Stimulated activated CD4-positive, alpha-beta T cell treated with anti-CD3 and anti-CD28 coated beads, Interleukin-15, amount 100 ng/mL, for 48 hours (primary cell): ENCODE data around the gene CDK14.

Source experiments
- DNase-seq, 2 donors: peaks; one replicate each; pipeline ENCODE4 v3.0.0-alpha.2; 2020; ENCODE audit warnings: low read depth in 2 of 2

CDK14 gene

DNA sequence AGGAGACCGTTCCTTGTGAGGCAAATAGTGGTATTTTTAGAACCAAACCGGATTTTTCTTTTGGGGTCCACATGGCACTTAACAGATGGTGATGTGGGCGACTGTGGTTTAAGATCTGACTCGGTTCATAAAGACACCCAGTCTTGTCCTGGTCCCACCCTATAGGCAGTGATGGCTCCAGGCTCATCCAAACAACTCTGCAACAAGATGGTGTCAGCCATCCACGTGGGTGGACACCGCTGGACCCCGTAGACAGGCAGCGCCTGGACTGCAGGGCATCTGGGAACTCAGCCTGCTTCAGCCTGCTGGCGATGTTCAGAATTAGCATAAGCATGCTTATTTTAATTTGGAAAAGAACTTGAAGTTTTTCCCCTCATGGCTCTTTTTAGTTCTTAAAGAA lies 409.7 kb downstream of the CDK14 start:
- no peak for DNase-seq

DNA sequence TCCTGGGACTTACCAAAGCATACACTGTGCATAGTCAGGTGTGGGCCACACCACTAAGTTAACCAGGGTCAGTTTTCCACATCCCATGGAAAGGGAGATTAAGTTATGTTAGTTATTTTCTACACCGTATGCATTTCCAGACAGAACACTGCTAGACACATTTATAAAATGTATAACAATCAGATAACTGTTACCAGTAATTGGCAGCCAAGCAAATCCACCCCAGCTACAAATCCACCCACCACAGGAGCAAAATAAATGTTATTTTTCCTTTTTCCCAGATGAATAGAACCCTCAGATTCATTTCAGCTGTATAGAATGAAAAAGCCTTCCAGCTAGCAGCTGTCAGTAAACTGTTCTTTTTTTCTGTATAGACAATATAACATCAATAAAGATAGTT lies 411.2 kb downstream of the CDK14 start:
- no peak for DNase-seq

DNA sequence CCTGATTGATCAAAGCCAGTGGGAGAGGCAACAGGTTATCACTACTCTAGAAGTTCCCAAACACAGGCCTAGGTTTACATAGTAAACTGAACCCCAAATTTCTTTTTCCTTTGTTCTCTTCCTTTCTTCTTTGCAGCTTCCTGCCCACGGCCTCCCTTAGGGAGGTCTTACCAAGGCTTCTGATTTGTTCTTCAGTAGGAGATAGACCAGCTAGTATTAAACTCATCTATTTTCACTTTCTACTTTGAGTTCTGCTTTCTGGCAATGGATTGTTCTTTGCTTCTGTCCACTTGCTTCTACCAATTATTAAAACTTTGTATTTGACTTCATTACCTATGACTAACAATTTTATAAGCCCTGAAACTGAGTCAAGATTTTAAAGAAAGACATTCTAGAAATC lies 417.0 kb downstream of the CDK14 start:
- DNase-seq, result no peak

DNA sequence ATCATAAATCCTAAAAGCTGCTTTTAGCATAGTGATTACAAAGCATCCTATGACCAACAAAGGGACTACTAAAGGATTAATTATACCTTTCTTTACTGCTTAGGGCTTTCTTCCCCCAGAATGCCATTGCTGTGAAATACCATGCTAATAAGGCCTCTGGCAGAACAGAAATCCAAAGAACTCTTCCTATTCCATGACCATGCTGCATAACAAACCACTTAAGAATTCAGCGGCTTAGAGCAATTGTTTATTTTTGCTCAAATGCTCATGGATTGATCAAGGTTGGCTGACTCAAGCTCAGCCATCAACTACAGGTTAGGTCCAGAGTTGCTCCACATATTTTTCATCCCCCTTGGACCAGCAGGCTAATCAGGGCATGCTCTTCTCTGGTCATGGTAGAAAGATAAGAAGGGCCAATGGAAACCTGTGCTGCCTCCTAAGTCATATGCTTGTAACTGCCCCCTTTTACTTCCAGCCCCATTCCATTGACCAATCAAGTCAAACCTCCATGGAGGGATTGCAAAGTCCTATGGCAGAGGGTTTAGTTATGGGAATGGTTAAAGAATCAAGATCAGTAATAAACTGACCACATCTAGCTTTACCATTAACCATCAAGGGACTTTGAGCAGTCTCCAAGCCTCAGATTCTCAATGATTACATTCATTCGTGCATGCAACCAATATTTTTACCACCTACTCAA lies 423.7 kb downstream of the CDK14 start:
- DNase-seq, result no peak

DNA sequence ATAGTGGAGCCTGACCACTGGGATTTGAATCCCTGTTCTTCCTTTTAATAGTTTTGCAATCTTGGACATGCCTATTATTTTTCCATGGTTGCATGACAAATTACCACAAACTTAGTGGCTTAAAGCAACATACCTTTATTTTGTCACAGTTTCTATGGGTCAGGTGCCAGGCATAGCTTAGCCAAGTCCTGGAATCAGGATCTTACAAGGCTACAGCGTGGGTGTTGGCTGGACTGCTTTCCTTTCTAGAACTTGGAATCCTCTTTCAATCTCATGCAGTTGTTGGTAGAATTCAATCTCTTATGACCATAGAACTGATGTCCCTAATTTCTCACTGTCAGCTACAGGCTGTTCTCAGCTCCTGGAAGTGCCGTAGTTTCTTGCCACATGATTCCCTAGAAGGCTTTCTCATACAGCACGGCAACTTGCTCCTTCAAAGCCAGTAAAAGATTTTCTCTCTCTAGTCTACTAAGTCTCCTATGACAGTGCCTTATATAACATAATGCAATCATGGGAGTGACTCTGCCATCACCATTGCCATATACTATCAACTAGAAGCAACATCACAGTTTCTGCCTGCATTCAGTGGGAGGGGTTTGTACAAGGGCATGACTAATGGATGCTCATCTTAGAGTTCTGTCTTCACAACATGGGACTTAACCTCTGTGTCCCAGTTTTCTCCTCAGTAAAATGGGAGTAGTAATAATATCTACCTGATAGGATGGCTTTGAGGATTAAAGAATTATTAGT lies 424.7 kb downstream of the CDK14 start:
- no peak for DNase-seq

DNA sequence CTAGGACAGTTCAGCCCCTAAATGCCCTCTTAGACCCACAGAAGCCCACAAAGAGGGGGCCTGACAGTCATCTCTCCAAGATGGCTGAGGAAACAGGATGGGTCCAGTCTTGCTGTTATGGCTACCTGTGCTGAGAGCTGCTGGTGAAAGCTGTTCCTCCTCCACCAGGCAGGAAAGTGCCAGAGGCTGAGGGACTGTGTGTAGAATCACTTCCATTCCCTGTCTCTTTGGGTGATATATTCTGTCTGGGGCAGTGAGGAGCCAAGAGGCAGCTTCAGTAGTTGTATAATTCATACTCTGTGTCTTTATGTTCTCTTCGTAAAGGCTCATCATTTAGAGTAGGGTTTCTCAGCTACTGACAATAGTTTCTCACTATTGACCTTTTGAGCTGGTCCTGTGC lies 425.8 kb downstream of the CDK14 start:
- no peak for DNase-seq

DNA sequence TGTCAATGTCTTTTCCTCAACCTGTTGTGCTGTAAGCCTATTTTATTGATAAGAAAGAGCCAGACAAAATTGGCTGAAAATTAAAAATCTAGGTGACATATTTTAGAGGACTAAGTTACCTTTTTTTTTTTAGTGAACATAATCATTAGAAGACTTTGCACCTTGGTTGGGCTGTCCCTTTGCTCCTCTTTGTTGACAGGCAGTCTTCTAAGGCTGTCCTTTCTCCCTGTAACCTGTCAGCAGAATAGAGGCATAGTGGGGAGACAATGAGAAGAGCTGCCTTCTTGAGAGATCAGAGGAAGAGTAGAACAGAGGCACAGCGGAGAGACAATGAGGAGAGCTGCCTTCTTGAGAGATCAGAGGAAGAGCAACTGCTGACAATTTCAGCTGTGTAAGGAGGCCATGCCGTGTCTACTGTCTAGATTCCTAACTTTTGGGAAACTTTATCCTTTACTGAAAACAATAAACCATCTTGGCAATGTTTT lies 429.8 kb downstream of the CDK14 start:
- DNase-seq, result no peak

DNA sequence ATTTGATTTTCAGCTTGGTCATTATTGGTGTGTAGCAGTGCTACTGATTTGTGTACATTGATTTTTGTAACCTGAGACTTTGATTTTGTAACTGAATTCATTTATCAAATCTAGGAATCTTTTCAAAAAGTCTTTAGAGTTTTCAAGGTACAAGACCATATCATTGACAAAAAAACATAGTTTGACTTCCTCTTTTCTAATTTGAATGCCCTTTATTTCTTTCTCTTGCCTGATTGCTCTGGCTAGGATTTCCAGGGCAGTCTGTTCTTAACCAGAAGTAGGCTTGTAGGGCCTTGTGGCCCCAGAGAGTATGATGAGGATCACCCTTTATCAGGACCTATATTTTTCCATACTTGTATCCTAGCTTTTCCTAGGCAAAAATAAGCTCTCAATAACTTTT lies 433.6 kb downstream of the CDK14 start:
- no peak for DNase-seq

DNA sequence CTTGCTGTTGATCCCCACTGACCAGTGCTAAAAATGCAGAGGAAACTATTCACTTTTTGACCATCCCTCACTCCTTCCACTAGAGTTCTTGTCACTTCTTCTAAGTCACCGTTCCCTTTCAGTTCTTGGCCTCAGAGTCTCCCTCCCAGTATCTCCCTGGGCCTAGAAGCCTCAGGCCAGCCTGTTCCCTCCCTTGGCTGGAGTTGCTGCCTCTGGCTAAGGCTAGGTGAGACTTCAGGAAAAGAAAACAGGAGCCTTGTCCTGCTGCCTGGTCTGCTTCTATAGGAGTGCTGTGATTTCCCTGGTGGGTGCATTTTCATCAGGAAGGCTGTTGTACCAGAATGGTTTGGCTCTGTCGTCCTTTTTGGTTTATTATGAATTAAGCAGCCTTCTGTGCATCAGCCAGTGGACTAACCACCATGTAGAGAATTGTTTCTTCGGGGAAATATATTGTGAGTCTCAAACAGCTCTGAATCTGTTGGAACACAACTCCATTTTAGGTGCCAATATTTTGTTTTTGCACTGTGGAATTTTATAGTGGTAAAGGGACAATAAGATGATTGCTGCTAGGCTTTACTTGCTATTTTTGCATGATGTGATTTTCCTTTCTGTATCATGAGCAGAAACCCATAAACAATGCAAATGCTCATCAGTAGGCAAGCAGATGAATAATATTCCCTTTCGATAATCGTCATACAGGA lies 434.7 kb downstream of the CDK14 start:
- no peak for DNase-seq

DNA sequence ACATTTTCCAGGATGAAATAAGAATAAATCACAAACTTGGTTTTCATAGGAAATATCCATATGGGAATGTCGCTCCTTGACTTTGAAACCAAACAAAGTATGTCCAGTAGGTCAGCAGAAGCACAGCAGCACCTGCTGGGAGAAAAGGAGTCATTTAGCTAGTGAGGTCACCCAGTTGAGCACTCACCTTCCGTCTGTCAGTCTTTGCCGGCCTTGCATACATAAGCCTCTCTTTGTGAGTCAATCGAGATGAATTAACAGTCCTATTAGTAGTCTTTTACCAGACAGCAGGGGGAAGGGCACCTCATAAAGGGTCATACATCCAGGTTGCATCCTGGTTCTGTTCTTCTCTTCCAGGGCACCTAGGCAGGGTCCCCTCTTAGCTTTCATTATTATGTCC lies 435.6 kb downstream of the CDK14 start:
- DNase-seq, result no peak

DNA sequence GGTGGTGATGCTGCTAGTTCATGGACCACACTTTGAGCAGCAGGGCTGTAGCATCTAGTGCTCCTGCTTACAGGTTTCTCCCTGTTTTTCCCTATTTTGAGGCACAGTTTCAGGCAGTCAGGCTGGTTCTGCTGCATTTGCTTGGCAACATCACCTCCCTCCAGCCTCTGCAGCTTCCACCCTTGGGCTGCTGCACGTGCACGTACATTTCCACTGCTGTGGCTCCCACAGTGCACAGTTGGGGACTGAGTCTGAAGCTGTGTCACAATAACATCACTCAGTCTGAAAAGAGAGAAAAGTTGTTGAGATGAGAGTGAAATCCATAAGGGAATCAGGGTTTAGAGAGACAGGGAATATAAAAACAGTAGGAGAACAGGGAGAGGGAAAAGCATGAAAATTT lies 437.5 kb downstream of the CDK14 start:
- no peak for DNase-seq

DNA sequence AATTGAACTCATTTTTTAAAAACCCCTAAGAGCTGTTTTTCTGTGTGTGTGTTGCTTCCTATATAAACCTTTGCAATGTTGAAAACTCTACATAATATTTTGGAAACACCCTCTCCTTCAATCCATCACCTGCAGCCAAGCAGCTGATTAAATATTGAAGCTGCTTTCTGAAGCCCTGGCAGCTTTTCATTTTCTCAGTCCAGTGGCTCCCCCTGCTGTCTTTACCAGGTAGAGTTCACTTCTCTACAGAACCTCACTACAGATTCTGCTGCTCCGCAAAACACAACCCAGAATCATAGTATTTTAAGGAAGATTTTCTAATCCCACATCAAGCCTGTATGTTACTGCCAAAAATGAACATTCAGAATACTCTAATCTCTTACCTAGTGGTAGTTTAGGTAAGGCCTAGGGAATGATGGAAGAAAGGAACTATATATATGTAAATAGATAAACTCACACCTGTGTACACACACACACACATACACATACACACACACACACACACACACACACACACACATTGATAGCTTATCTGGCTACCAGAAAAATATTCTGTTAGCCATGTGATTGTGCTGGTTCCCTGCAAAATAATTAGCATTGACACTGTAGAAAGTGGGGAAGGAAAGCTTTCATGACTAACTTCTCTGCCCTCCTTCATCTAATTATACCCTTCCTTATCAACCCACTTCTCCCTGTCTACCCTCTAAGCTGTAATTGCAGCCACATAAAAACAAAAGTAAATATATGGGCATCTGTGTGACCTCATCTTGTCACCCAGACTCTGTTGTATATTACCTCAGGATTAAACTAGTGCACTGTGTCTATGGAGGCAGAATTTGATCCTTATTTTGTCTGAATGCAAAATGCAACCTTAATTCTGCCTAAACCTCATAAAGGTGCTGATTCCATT lies 438.6 kb downstream of the CDK14 start:
- peak in 1 of 2 donors; percentile 8 for DNase-seq

DNA sequence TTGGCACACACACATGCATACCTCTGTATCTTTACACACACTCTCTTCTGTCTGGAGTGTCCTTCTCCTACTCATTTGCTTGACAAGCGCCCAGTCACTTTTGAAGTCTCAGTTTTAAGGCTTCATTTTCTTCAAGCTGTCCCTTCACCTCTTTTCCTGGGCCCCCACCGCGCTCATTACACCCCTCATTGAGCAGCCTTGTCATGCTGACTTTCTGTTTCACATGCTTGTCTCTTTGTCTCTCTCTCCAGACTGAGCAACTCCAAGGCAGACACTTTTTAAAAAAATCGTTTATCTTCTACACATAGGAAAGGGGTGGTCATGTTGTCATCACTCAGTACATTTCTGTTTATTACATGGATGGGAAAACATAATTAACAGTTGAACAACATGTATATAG lies 442.9 kb downstream of the CDK14 start:
- DNase-seq, result no peak

DNA sequence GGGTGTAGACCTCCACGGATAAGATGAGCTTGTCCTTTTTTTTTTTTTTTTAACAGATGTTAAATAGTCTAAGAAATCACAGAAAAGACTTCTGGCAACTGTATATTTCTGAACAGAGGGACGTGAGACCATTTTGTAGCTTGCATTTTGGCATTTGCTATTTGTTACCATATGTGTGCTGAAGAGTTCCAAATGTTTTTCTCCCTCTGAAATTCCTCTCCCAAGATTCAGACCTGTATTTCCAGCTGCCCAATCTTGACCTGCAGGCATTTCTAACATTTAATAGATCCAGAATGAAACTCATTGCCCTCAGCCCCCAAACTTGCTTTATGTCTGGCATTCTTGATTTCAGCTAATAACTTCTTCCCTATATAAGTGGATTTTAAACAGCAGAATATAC lies 445.0 kb downstream of the CDK14 start:
- no peak for DNase-seq

DNA sequence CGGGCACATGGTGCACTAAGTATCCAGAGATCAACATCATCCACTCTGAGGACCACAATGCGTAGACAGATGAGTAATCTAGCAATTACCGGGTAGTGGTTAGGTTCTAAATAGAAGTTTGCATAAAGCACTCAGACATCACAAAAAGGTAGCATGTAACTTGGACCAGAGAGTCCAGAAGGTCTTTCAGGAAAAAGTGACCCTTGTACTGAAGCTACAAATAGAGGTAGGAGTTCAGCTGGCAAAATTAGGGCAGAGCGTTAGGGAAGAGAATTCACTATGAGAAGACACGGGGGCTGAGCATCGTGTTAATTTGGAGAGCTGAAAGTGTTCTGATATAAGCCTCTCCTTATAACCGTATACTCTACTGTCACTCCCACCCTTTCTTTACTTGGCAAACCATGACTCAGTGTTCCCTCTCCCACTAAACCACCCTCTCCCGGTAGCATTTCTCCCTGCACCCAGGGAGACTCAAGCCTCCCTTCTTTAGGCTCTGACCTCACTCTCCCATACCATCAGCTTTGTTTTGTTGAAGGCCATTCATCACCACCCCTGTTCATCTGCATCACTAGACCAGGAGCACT lies 445.9 kb downstream of the CDK14 start:
- no peak for DNase-seq

DNA sequence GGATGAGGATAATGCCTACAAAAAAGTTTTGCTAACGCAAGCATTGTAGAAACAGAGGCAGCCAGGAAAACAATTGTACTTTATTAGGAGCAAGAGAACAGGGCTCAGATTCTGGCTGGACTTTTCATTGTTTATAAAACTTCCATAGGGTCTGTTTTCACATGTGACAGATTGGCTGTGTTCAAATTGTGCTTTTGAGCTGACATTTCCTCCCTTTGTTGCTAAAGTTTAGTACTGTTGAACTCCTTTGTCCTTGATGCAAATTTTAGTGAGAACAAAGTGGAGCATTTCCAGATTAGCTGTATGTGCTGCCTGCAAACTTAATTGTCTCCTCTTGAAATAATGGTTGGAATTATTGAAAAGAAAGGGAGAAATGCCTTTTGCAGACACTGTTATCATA lies 447.1 kb downstream of the CDK14 start:
- no peak for DNase-seq

DNA sequence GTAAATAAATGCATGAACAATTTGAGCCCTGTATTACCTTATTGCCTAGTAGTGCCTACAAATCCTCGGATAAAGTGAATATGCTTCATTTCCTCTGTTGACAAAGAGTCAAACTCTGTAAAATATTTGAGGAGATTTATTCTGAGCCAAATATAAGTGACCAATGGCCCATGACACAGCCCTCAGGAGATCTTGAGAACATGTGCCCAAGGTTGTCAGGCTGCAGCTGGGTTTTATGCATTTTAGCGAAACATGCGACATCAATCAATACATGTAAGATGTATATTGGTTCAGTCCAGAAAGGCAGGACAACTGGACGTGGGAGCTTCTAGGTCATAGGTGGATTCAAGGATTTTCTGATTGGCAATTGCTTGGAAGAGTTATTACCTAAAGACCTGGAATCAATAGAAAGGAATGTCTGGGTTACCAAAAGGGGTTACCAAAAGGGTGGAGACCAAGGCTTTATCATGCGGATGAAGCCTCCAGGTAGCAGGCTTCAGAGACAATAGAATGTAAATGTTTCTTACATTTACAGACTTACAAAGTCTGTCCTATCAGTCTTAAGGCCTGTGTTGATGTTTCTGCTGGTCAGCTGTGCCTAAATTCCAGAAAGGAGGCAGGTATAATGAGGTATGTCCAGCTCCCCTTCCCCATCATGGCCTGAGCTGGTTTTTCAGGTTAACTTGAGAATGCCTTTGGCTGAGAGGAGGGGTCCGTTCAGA lies 448.0 kb downstream of the CDK14 start:
- DNase-seq, result no peak

DNA sequence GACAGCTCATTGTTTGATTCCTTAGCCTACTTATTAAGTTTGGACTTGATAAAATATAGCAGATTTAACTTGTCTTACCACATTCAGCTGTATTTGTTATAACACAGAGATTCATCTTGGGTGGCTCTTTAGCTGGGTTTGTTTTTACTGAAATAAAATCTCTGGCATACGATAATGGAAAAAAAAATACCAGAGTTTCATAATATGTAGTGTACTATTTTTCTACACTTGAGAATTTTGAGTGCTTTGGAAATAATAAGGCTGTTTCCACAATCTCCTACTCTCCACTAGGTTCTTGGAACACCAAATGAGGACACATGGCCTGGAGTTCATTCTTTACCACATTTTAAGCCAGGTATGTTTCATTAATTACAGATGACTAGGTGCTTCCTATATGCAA lies 449.5 kb downstream of the CDK14 start:
- DNase-seq, result no peak

DNA sequence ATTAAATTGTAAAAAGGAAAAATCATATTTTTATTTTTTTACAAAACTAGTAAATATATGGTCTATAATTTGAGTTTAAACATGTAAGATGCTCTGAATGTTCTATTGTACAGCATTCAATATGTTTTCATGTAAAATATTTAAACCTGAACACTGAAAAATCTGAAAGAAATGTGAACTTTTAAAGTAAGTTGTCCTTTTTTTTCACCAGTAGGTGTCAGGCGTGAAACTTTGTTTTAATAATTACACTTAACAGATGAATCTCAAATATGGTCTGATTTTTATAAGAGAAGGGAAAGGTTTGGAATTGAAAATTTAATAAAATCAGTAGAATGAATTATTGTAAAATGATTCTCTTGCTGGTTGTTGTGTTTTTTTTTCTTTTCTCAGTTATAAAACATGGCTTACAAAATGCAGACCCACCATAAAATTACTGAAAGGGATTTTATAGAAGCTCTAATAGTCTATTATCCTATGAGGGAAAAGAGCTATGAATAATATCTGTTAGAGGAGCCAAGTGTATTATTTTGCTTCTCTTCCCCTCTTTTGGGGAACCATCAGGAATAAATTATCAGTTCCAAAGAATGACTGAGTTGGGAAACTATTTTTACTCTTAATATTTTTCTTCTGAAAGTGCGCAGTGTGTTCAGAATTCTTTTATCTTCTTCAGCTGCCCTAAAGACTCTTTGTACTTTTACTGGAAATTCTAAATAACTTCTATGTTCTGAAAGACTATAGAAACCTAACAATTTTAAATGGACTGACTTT lies 450.4 kb downstream of the CDK14 start:
- DNase-seq, result no peak

DNA sequence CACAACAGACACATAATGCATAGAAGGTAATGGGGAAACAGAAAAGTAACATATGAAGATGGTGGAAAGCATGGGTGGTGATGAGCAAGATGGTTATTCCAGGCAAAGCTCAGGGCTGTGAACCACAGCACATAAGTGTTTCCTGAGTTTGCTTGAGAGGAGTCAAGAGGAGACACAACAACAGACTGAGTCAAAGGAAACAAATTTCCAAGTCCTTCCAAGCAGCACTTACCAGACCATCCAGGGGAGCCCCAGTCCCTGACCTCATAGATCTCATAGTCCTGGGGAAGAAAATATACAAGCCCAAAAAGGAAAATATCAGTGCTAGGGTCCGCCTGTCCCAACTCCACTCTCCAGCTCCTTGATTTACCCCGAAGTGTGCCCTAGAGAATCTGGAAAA lies 451.5 kb downstream of the CDK14 start:
- no peak for DNase-seq
